SJSA1 (cell line): ENCODE data around the gene MOK. TPM values are rescaled to one million over a fixed set of nuclear protein-coding genes. Genes with fewer than 3 reads are reported as not detected.
"Not testable (repeated sequence)": the region's sequence is repeated elsewhere in the genome, so short reads cannot be mapped to it uniquely, and the experiment has no call there.

Experiments
- DNase-seq, 2 experiments: peaks; one replicate each; pipeline ENCODE4 v3.0.0-alpha.2; 2015 to 2020; ENCODE audit warnings: low spot score in 2 of 2, low read depth in 1 of 2
- H3K27ac ChIP-seq: fragments of 250-450 bp; sonication (Bioruptor Pico); 2 replicates; pipeline ENCODE4 v1.5.1; 2020; ENCODE audit warnings: mild to moderate bottlenecking, moderate library complexity
- H3K27me3 ChIP-seq: fragments of 250-450 bp; sonication (Bioruptor Pico); replicated peaks from 2 replicates; pipeline ENCODE4 v1.5.1; 2020; ENCODE audit warnings: mild to moderate bottlenecking, moderate library complexity
- H3K36me3 ChIP-seq: fragments of 250-450 bp; sonication (Bioruptor Pico); 2 replicates; pipeline ENCODE4 v1.5.1; 2020; ENCODE audit warnings: mild to moderate bottlenecking
- H3K4me1 ChIP-seq: fragments of 250-450 bp; sonication (Bioruptor Pico); replicated peaks from 2 replicates; pipeline ENCODE4 v1.6.1; 2021; ENCODE audit warnings: mild to moderate bottlenecking
- H3K4me3 ChIP-seq: fragments of 250-450 bp; sonication (Bioruptor Pico); 2 replicates; pipeline ENCODE4 v1.5.1; 2020; ENCODE audit warnings: mild to moderate bottlenecking
- H3K9me3 ChIP-seq: fragments of 250-450 bp; sonication (Bioruptor Pico); replicated peaks from 2 replicates; pipeline ENCODE4 v1.5.1; 2020; ENCODE audit warnings: mild to moderate bottlenecking
- total RNA-seq: library from RNA; depleted of rRNA; stranded (reverse); fragments of >200 nt; shearing (Covaris generic); gene quantifications from 2 replicates; pipeline ENCODE4 v1.2.3, GENCODE V29; 2014

MOK gene
- total RNA-seq, 1 experiment from 2014 or later: 2.7 TPM

DNA sequence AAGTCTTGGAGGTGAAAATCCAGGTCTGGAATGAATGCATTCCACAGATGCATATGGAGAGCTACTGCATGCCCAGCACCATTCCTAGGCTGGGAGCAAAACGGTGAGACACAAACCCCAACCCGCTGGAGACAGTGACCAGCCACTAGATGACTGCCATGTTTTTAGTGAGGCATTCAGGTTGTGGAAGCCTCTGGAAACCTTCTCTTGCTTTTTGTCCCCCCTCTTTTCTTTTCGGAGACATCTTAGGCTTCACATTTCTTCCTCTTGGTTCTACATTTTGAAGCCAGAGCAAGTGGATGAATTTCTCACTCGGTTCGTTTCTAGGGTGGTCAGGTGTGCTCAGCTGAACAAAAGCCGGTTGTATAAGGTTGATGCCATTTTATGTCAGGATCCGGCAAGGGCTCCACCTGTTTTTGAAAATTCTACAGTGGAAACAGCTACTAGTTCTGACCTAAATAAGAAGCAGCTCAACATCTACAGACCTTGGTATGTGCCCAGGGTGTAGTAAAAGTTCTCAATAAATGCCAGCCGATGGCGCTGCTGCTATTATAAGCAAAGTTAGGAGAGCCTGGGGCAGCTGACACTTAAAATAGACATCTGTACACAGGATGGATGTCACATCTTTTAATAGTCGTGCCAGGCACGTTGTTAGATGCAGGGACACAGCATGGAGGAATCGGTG, 12.7 kb upstream of the MOK start:
- no peaks in the 10 kb centered on the region for H3K27me3 ChIP-seq
- no peak for DNase-seq
- no peak overlapping the region for H3K27ac ChIP-seq
- H3K36me3 ChIP-seq: peaks cover 7% of the 10 kb centered on the region
- H3K4me3 ChIP-seq: peak overlapping the region; percentile 45
- peaks cover 27% of the 10 kb centered on the region for H3K4me1 ChIP-seq
- H3K9me3 ChIP-seq: no peaks in the 10 kb centered on the region

DNA sequence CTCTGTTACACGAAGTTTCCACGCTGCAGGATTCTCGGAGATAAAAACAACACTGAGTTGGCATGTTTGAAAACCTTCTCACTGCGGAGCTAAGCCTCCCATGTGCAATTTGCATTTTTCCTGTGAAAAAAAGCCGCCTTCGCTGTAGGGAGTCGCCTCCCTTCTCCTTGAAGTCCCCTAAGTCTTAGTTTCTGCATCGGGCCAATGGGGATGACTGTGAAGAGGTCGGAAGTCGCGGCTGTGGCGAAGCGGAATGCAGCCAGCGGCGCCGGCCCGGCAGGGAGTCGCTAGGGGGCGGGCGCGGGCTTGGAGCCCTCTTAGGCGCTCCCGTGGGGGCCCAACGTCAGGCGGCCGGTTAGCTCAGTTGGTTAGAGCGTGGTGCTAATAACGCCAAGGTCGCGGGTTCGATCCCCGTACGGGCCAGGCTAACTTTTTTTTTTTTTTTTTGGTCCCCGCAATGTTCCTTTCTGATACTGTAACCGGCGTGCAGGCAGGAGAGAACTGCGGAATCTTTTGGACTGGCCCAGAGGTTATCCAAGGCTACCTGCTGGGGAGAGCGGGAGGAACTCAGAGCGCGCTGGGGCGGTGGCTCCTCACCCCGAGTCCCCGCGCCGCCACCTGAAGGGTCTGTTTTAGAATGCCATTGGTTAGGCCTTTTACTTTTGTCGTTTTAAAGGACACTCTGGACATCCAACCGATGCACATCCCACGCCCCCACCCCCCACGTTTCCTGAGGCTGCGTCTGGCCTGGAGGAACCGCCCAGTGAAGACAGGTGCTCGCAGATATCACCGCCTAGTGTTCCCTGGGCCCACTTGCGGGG, 12.0 kb upstream of the MOK start:
- no peaks in the 10 kb centered on the region for H3K9me3 ChIP-seq
- peak overlapping the region; percentile 45 for H3K4me3 ChIP-seq
- no peaks in the 10 kb centered on the region for H3K27me3 ChIP-seq
- H3K4me1 ChIP-seq: peaks cover 27% of the 10 kb centered on the region
- peak; percentile 91 to 94 for DNase-seq
- H3K36me3 ChIP-seq: peaks cover 7% of the 10 kb centered on the region; the same call in 1 of the 2 replicates
- H3K27ac ChIP-seq: peak overlapping the region; percentile 3; the same call in 1 of the 2 replicates

DNA sequence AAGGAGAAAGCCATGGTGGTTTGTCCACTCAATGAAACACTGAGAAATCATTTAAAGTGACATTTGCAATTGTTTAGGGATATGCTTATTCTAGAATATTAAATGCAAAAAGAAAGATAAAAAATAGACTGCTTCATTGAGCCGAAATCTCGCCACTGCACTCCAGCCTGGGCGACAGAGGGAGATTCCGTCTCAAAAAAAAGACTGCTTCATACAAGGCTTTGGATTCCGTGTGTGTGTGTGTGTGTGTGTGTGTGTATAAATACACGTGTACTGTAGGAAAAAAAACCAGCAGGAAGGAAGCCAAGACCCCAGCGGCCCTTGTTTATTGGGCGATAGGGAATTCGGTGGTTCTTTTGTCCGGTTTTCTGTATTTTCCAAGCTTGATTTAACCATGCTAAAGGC, 11.4 kb upstream of the MOK start:
- no peak for DNase-seq
- Histone ChIP-seq H3K27me3 (no peaks in the 10 kb centered on the region), H3K27ac (peak overlapping the region; percentile 3; the same call in 1 of the 2 replicates), H3K9me3 (no peaks in the 10 kb centered on the region), H3K4me3 (peak overlapping the region; percentile 45), H3K36me3 (peaks cover 7% of the 10 kb centered on the region; the same call in 1 of the 2 replicates), H3K4me1 (peaks cover 27% of the 10 kb centered on the region)

DNA sequence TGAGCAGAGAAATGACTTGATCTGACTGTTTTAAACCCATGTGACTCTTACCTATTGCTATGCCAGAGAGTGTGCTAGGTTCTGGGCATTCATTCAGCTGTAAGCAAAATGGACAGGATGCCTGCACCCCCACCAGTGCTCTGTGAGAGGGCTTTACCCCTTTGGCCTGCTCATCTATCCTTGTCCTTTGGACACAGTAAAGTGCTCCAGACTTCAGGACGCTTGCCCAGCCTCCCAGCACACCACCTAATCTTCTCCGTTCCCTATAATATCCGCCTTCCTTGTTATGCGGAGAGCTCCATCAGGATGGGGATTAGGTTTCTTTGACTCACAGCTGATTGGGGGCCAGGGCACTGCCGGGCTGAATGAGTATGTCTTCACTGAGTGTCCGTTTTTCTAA, 10.2 kb upstream of the MOK start:
- H3K9me3 ChIP-seq: no peaks in the 10 kb centered on the region
- H3K4me3 ChIP-seq: no peak overlapping the region
- H3K27ac ChIP-seq: no peak overlapping the region
- H3K27me3 ChIP-seq: no peaks in the 10 kb centered on the region
- peaks cover 21% of the 10 kb centered on the region for H3K4me1 ChIP-seq
- H3K36me3 ChIP-seq: peaks cover 6% of the 10 kb centered on the region; the same call in 1 of the 2 replicates
- DNase-seq: no peak

DNA sequence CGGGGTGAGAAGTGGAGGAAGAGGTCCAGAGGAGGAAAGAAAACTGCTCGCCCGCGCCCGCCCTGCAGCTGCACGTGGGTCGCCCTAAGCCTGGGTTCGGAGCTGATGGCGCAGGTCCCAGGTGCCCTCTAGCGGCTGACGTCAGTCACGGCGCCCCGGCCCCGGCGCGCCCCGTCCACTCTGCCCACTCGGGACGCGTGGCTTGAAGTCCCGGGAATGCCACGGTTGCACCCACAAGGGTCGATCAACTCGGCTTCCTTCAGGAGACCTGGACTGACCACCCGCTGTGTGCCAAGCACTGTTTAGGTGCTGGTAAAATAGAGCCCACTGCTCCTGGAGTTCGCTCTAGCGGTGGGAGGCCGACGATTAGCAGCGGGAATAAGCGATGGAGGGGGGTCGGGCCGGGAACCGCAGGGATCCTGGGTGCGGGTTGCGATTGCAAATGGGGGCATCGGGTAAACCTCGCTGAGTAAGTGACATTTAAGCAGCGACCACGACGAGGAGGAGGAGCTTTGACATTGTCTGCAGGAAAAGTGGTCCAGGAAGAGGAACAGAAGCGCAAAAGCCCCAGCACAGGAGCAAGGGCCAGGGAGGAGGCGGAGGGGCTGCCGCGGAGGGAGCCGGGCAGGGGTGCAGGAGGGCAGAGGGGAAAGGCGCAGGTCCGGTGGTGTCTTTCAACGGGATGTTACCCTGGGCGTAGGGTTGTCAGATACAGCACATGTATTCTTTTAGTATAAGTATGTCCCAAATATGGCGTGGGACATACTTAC, 9.5 kb upstream of the MOK start:
- H3K27ac ChIP-seq: no peak overlapping the region
- no peaks in the 10 kb centered on the region for H3K9me3 ChIP-seq
- H3K36me3 ChIP-seq: no peaks in the 10 kb centered on the region
- peaks cover 19% of the 10 kb centered on the region for H3K4me1 ChIP-seq
- H3K27me3 ChIP-seq: no peaks in the 10 kb centered on the region
- peak; percentile 78 to 83 for DNase-seq
- peak overlapping the region; percentile 37 for H3K4me3 ChIP-seq

DNA sequence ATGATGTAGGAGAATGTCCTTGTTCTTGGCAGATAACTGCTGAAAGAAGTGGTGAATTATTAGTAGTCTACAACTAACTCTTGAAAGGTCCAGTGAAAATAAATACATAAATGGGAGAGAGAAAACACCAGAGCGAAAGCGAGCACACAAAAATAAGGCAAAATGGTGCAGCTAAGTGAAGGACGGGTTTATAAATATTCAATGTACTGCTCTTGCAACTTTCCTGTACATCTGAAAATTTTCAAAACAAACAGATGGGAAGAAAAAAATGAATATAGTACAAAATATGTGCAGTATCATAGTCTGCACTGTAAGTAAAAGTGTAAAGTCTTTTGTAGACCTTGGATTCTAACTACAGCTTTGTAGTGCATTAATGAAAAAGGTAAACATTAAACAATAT, 1.3 kb downstream of the MOK start:
- no peak overlapping the region for H3K4me3 ChIP-seq
- no peak for DNase-seq
- H3K27ac ChIP-seq: no peak overlapping the region
- no peaks in the 10 kb centered on the region for H3K4me1 ChIP-seq
- no peaks in the 10 kb centered on the region for H3K27me3 ChIP-seq
- no peaks in the 10 kb centered on the region for H3K36me3 ChIP-seq
- no peaks in the 10 kb centered on the region for H3K9me3 ChIP-seq

DNA sequence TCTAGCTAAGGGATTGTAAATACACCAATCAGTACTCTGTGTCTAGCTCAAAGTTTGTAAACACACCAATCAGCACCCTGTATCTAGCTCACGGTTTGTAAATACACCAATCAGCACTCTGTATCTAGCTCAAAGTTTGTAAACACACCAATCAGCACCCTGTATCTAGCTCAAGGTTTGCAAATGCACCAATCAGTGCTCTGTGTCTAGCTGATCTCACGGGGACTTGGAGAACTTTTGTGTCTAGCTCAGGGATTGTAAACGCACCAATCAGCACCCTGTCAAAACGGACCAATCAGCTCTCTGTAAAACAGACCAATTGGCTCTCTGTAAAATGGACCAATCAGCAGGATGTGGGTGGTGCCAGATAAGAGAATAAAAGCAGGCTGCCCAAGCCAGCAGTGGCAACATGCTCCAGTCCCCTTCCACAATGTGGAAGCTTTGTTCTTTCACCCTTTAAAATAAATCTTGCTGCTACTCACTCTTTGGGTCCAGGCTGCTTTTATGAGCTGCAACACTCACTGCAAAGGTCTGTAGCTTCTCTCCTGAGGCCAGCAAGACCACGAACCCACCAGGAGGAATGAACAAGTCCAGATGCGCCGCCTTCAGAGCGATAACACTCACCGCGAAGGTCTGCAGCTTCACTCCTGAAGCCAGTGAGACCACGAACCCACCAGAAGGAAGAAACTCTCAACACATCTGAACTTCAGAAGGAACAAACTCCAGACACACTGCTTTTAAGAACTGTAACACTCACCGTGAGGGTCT, 6.5 kb downstream of the MOK start:
- not testable (repeated sequence) for H3K4me1 ChIP-seq, H3K27me3 ChIP-seq, H3K9me3 ChIP-seq, H3K27ac ChIP-seq, H3K36me3 ChIP-seq, H3K4me3 ChIP-seq, DNase-seq

DNA sequence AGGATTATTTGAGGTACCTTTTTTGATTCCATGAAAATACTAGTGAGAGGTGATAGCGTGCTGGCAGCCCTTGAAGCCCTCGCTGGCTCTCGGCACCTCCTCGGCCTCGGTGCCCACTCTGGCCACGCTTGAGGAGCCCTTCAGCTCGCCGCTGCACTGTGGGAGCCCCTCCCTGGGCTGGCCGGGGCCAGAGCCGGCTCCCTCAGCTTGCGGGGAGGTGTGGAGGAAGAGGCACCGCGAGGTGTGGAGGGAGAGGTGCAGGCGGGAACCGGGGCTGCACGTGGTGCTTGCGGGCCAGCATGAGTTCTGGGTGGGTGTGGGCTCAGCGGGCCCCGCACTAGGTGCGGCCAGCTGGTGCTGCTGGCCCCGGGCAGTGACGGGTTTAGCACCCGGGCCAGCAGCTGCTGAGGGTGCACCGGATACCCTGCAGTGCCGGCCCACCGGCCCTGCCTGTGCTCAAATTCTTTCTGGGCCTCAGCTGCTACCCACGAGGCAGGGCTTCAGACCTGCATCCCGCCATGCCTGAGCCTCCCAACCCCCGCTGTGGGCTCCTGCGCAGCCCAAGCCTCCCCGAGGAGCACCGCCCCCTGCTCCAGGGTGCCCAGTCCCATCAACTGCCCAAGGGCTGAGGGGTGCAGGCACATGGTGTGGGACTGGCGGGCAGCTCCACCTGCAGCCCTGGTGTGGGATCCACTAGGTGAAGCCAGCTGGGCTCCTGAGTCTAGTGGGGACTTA, 7.4 kb downstream of the MOK start:
- H3K9me3 ChIP-seq: no peaks in the 10 kb centered on the region
- no peak overlapping the region for H3K4me3 ChIP-seq
- H3K4me1 ChIP-seq: peaks cover 5% of the 10 kb centered on the region
- H3K27me3 ChIP-seq: no peaks in the 10 kb centered on the region
- H3K27ac ChIP-seq: no peak overlapping the region
- H3K36me3 ChIP-seq: no peaks in the 10 kb centered on the region
- DNase-seq: no peak

DNA sequence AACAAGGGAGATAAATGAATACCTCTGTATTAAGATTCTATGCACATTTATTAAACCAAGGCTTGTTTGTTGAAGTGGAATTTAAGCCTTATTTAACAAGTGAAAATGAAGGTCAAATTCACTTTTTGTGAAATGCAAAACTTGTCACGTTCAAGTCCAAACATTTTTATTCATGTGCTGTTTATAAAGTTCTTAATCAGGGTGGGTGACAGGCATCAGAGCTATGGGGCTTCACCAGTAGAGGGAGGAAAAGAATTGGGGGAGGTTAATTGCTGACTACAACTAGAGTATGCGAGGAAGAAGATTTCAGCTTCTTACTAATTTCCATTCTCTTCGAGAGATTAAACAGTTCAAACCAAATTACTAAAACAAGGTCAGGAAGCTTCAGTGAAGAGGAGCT, 9.7 kb downstream of the MOK start:
- Histone ChIP-seq H3K4me1 (peaks cover 5% of the 10 kb centered on the region), H3K36me3 (no peaks in the 10 kb centered on the region), H3K27me3 (no peaks in the 10 kb centered on the region), H3K27ac (no peak overlapping the region), H3K4me3 (no peak overlapping the region), H3K9me3 (no peaks in the 10 kb centered on the region)
- DNase-seq: no peak

DNA sequence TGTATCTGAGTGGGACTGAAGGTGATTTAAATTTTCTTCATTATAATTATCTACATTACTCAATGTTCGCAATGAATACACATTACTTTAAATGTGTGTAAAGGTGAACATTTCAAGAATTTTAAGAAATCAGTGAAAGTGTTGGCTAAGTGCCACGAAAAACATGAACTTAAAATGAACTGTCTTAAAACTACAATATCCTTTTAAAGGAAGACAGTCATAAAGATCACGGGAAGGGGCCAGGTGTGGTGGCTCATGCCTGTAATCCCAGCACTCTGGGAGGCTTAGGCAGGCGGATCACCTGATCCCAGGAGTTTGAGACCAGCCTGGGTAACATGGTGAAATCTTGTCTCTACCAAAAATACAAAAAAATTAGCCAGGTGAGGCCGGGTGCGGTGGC, 11.2 kb downstream of the MOK start:
- no peak overlapping the region for H3K27ac ChIP-seq
- H3K4me1 ChIP-seq: peaks cover 5% of the 10 kb centered on the region
- H3K9me3 ChIP-seq: no peaks in the 10 kb centered on the region
- H3K4me3 ChIP-seq: no peak overlapping the region
- DNase-seq: no peak
- no peaks in the 10 kb centered on the region for H3K36me3 ChIP-seq
- no peaks in the 10 kb centered on the region for H3K27me3 ChIP-seq

DNA sequence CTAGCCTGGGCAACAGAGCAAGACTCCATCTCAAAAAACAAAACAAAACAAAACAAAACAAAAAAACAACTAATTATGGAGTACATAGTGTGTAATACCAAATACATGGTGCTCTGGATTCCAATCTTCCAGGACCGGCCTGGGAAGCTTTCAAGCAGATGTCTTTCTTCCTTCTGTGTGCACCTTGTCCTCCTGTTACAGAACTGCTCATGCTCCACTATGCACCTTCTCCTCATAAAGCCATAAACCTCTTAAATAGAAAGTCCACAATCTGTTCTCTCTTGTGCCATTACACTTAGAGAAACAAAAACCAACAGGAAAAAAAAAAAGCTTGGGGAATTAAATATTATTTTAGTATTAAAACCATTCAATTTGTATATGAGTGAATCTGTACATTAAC, 12.5 kb downstream of the MOK start:
- DNase-seq: no peak
- H3K27ac ChIP-seq: no peak overlapping the region
- H3K9me3 ChIP-seq: no peaks in the 10 kb centered on the region
- H3K36me3 ChIP-seq: no peaks in the 10 kb centered on the region
- H3K4me3 ChIP-seq: no peak overlapping the region
- no peaks in the 10 kb centered on the region for H3K27me3 ChIP-seq
- peaks cover 5% of the 10 kb centered on the region for H3K4me1 ChIP-seq

DNA sequence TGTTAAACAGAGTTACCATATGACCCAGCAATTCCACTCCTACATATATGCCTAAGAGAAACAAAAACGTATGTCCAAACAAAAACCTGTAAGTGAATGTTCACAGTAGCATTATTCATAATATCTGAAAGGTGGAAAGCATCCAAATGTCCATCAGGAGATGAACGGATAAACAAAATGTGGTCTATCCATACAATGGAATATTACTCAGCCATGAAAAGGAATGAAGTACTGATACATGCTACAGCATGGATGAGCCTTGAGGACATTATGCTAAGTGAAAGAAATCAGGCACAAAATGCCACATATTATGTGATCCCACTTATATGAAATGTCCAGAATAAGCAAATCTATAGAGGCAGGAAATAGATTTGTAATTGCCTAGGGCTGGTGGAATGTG, 16.8 kb downstream of the MOK start:
- DNase-seq: no peak
- no peaks in the 10 kb centered on the region for H3K36me3 ChIP-seq
- no peak overlapping the region for H3K27ac ChIP-seq
- no peaks in the 10 kb centered on the region for H3K9me3 ChIP-seq
- H3K4me1 ChIP-seq: no peaks in the 10 kb centered on the region
- no peak overlapping the region for H3K4me3 ChIP-seq
- H3K27me3 ChIP-seq: no peaks in the 10 kb centered on the region

DNA sequence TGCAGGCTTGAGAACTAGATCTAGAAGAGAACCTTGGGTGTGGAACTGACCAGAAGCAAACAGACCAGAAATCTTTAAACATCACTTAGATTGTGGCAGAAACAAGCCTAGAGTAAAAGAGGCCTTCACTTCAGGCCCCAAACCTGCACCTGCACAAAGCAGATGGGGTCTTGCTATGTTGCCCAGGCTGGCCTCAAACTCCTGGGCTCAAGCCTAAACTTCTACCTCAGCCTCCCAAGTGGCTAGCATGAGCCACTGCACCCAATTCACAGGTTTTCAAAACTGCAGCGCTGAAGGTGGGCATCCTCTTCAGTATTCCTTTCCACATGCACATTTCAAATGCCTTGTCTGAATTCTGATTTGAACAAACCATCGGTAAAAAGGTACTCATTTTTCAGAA, 19.9 kb downstream of the MOK start:
- Histone ChIP-seq H3K36me3 (no peaks in the 10 kb centered on the region), H3K9me3 (no peaks in the 10 kb centered on the region), H3K27me3 (no peaks in the 10 kb centered on the region), H3K4me3 (no peak overlapping the region), H3K27ac (no peak overlapping the region), H3K4me1 (peaks cover 16% of the 10 kb centered on the region)
- DNase-seq: no peak
